Liver (tissue), 9 donors: ENCODE data around the gene IMPA2. TPM values are rescaled to one million over a fixed set of nuclear protein-coding genes. Genes with fewer than 3 reads are reported as not detected.

Experiments
- DNase-seq: peaks from one replicate; pipeline ENCODE4 v3.0.0-alpha.2; 2017; ENCODE audit warnings: low spot score
- H3K27ac ChIP-seq, 2 donors: one replicate each; pipeline ENCODE4 v1.7.0; 2013; ENCODE audit warnings: inconsistent platforms in 2 of 2, low read length in 2 of 2, control low read depth in 1 of 2, low read depth in 1 of 2, mild to moderate bottlenecking in 1 of 2
- H3K27me3 ChIP-seq, 4 donors: one replicate each; pipeline versions ENCODE4 v1.6.1 to v1.7.0; 2013; ENCODE audit warnings: low read length in 3 of 4, inconsistent platforms in 1 of 4, mild to moderate bottlenecking in 1 of 4, moderate library complexity in 1 of 4; ENCODE audit not compliant: control insufficient read depth in 4 of 4, insufficient read depth in 4 of 4
- H3K36me3 ChIP-seq, 4 donors: one replicate each; pipeline versions ENCODE4 v1.6.1 to v1.7.0; 2013; ENCODE audit warnings: low read length in 3 of 4, mild to moderate bottlenecking in 3 of 4, low read depth in 1 of 4, moderate library complexity in 1 of 4; ENCODE audit not compliant: control insufficient read depth in 4 of 4, insufficient read depth in 3 of 4
- H3K4me1 ChIP-seq, 4 donors: one replicate each; pipeline versions ENCODE4 v1.6.1 to v1.7.0; 2013; ENCODE audit warnings: low read length in 3 of 4, mild to moderate bottlenecking in 3 of 4, moderate library complexity in 1 of 4; ENCODE audit not compliant: control insufficient read depth in 4 of 4, insufficient read depth in 4 of 4
- H3K4me3 ChIP-seq, 3 donors: one replicate each; pipeline versions ENCODE4 v1.6.1 to v1.7.0; 2013; ENCODE audit warnings: low read length in 3 of 3, control low read depth in 1 of 3, low read depth in 1 of 3, mild to moderate bottlenecking in 1 of 3
- H3K9ac ChIP-seq, 2 donors: one replicate each; pipeline ENCODE4 v1.7.0; 2013; ENCODE audit warnings: low read length in 2 of 2, mild to moderate bottlenecking in 2 of 2, moderate library complexity in 2 of 2, control low read depth in 1 of 2, low read depth in 1 of 2
- H3K9me3 ChIP-seq, 4 donors: one replicate each; pipeline versions ENCODE4 v1.6.1 to v1.7.0; 2013; ENCODE audit warnings: low read length in 3 of 4; ENCODE audit not compliant: control insufficient read depth in 4 of 4
- ATF3 ChIP-seq: IDR thresholded peaks from 2 replicates; pipeline ENCODE4 v1.6.1; 2016; ENCODE audit warnings: antibody characterized with exemption
- CTCF ChIP-seq: fragments of 150-350 bp; IDR thresholded peaks from 2 replicates; pipeline ENCODE4 v1.5.1; 2017; ENCODE audit warnings: improper control_type of control experiment, low read depth, low read length; ENCODE audit not compliant: missing input control
- EGR1 ChIP-seq, 2 donors: IDR thresholded peaks; 2 replicates each; pipeline ENCODE4 v1.6.1; 2016 to 2018; ENCODE audit warnings: antibody characterized with exemption in 2 of 2, low read depth in 2 of 2
- FOXA1 ChIP-seq: IDR thresholded peaks from 2 replicates; pipeline ENCODE4 v1.6.1; 2016; ENCODE audit warnings: antibody characterized with exemption
- FOXA2 ChIP-seq: IDR thresholded peaks from 2 replicates; pipeline ENCODE4 v1.6.1; 2016; ENCODE audit warnings: antibody characterized with exemption
- GABPA ChIP-seq, 2 donors: IDR thresholded peaks in 1 of 2; conservative IDR thresholded peaks in 1 of 2; 2 replicates each; pipeline ENCODE4 v1.6.1; 2016; ENCODE audit warnings: antibody characterized with exemption in 2 of 2, mild to moderate bottlenecking in 1 of 2, moderate library complexity in 1 of 2
- HNF4A ChIP-seq, 2 donors: conservative IDR thresholded peaks; 2 replicates each; pipeline ENCODE4 v1.6.1; 2016; ENCODE audit warnings: antibody characterized with exemption in 2 of 2, mild to moderate bottlenecking in 2 of 2
- HNF4G ChIP-seq: IDR thresholded peaks from 2 replicates; pipeline ENCODE4 v1.6.1; 2016; ENCODE audit warnings: antibody characterized with exemption
- JUND ChIP-seq, 2 donors: IDR thresholded peaks; 2 replicates each; pipeline ENCODE4 v1.6.1; 2016; ENCODE audit warnings: antibody characterized with exemption in 2 of 2
- MAX ChIP-seq: IDR thresholded peaks from 2 replicates; pipeline ENCODE4 v1.6.1; 2016; ENCODE audit warnings: antibody characterized with exemption
- RAD21 ChIP-seq, 2 donors: IDR thresholded peaks; 2 replicates each; pipeline ENCODE4 v1.6.1; 2016; ENCODE audit warnings: antibody characterized with exemption in 2 of 2, mild to moderate bottlenecking in 2 of 2
- REST ChIP-seq: IDR thresholded peaks from 2 replicates; pipeline ENCODE4 v1.6.1; 2016; ENCODE audit warnings: antibody characterized with exemption, mild to moderate bottlenecking
- RXRA ChIP-seq, 2 donors: IDR thresholded peaks; 2 replicates each; pipeline ENCODE4 v1.6.1; 2017 to 2018; ENCODE audit warnings: antibody characterized with exemption in 2 of 2, mild to moderate bottlenecking in 1 of 2
- SP1 ChIP-seq: IDR thresholded peaks from 2 replicates; pipeline ENCODE4 v1.6.1; 2018; ENCODE audit warnings: antibody characterized with exemption, mild to moderate bottlenecking
- YY1 ChIP-seq: IDR thresholded peaks from 2 replicates; pipeline ENCODE4 v1.6.1; 2016; ENCODE audit warnings: antibody characterized with exemption, mild to moderate bottlenecking
- ZBTB33 ChIP-seq: IDR thresholded peaks from 2 replicates; pipeline ENCODE4 v1.6.1; 2016; ENCODE audit warnings: antibody characterized with exemption
- WGBS: extraction: QIAGEN DNeasy Blood & Tissue Kit; methylation state at CpG from one replicate; pipeline ENCODE4 v1.1.7; 2013; 5-methylcytosine and 5-hydroxymethylcytosine counted together
- polyA plus RNA-seq, 2 donors: library from polyadenylated mRNA; stranded (reverse) in 1 of 2; unstranded in 1 of 2; fragments of 200-250 nt in 1 of 2; fragments of >200 nt in 1 of 2; fragmentation: Nextera tagmentation in 1 of 2; extraction: Ambion mirVana in 1 of 2; gene quantifications; one replicate each; pipeline versions ENCODE4 v1.2.1 to v1.2.3, GENCODE V29; 2013 to 2015
- total RNA-seq, 2 donors: library from RNA; depleted of rRNA; stranded (reverse); fragments of >200 nt; gene quantifications; one replicate each; pipeline ENCODE4 v1.2.3, GENCODE V29; 2014
- donor health status: healthy.
- donor health status: healthy.
- donor health status: healthy.
- donor health status: healthy.
- donor health status: healthy.

Gene IMPA2
- total and polyA plus RNA-seq, 4 donors, result 27.5 to 55.8 (median 48.2) TPM

GRCh38 chr18:11975723-11976122, 5.6 kb upstream of the IMPA2 start:
- Histone ChIP-seq H3K36me3 (no peaks in the 10 kb centered on the region), H3K27me3 (no peaks in the 10 kb centered on the region), H3K27ac (no peak overlapping the region), H3K4me1 (peaks cover 0 to 11% (median 6%) of the 10 kb centered on the region in 4 donors), H3K4me3 (no peak overlapping the region), H3K9ac (no peak overlapping the region), H3K9me3 (no peaks in the 10 kb centered on the region)
- 90% methylated on average over 2 of the region's 2 CpGs for WGBS
- TF ChIP-seq RXRA (IDR thresholded peaks at IDR 0.05), result no peak
- no peak for TF ChIP-seq GABPA (IDR thresholded peaks at IDR 0.05 in 1 of 2, conservative IDR thresholded peaks at IDR 0.05 in 1 of 2)
- TF ChIP-seq FOXA2, result no peak
- no peak for TF ChIP-seq RAD21 (IDR thresholded peaks at IDR 0.05)
- TF ChIP-seq ZBTB33, result no peak
- TF ChIP-seq YY1, result no peak
- TF ChIP-seq EGR1 (IDR thresholded peaks at IDR 0.05; ENCODE audit: low read depth in 2 of 2), result no peak
- TF ChIP-seq REST, result no peak
- TF ChIP-seq HNF4A (conservative IDR thresholded peaks at IDR 0.05), result no peak
- TF ChIP-seq HNF4G, result no peak
- no peak for TF ChIP-seq MAX
- no peak for TF ChIP-seq JUND (IDR thresholded peaks at IDR 0.05)
- no peak for TF ChIP-seq FOXA1
- no peak for DNase-seq

GRCh38 chr18:11976315-11977152, 4.8 kb upstream of the IMPA2 start:
- TF ChIP-seq CTCF, result no peak
- no peak for TF ChIP-seq RXRA (IDR thresholded peaks at IDR 0.05)
- TF ChIP-seq ZBTB33, result no peak
- TF ChIP-seq GABPA (IDR thresholded peaks at IDR 0.05 in 1 of 2, conservative IDR thresholded peaks at IDR 0.05 in 1 of 2), result no peak
- TF ChIP-seq ATF3, result no peak
- TF ChIP-seq SP1, result no peak
- TF ChIP-seq FOXA2, result no peak
- TF ChIP-seq EGR1 (IDR thresholded peaks at IDR 0.05; ENCODE audit: low read depth in 2 of 2), result no peak
- no peak for TF ChIP-seq HNF4A (conservative IDR thresholded peaks at IDR 0.05)
- TF ChIP-seq JUND (IDR thresholded peaks at IDR 0.05), result no peak
- TF ChIP-seq MAX, result no peak
- no peak for TF ChIP-seq HNF4G
- no peak for TF ChIP-seq RAD21 (IDR thresholded peaks at IDR 0.05)
- whole genome bisulfite sequencing, result 96% methylated on average over 13 of the region's 13 CpGs
- Histone ChIP-seq H3K27ac (no peak overlapping the region), H3K4me1 (peaks cover 0 to 12% (median 6%) of the 10 kb centered on the region in 4 donors), H3K4me3 (no peak overlapping the region), H3K9me3 (no peaks in the 10 kb centered on the region), H3K27me3 (no peaks in the 10 kb centered on the region), H3K9ac (no peak overlapping the region), H3K36me3 (no peaks in the 10 kb centered on the region)
- DNase-seq, result no peak
